ENCODE results near the gene TRPM2.

The TRPM2 gene

DNA sequence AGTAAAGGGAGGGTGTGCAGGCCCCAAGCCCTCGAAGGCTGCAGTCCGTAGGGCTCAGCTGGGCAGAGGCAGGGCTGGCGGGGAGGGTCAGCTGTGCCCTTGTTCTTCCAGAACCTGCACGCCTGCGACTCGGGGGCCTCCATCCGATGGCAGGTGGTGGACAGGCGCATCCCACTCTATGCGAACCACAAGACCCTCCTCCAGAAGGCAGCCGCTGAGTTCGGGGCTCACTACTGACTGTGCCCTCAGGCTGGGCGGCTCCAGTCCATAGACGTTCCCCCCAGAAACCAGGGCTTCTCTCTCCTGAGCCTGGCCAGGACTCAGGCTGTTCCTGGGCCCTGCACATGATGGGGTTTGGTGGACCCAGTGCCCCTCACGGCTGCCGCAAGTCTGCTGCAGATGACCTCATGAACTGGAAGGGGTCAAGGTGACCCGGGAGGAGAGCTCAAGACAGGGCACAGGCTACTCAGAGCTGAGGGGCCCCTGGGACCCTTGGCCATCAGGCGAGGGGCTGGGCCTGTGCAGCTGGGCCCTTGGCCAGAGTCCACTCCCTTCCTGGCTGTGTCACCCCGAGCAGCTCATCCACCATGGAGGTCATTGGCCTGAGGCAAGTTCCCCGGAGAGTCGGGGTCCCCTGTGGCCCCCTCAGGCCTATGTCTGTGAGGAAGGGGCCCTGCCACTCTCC, 88.3 kb downstream of the TRPM2 start:
- Mint-ChIP-seq H3K27me3 (no peaks in the 10 kb centered on the region), H3K27ac (no peak overlapping the region), H3K4me1 (ENCODE audit: low read depth) (no peaks in the 10 kb centered on the region), H3K4me3 (no peak overlapping the region), H3K9me3 (no peaks in the 10 kb centered on the region), H3K36me3 (ENCODE audit: low read depth) (peaks cover 35% of the 10 kb centered on the region)
- no peak for DNase-seq

DNA sequence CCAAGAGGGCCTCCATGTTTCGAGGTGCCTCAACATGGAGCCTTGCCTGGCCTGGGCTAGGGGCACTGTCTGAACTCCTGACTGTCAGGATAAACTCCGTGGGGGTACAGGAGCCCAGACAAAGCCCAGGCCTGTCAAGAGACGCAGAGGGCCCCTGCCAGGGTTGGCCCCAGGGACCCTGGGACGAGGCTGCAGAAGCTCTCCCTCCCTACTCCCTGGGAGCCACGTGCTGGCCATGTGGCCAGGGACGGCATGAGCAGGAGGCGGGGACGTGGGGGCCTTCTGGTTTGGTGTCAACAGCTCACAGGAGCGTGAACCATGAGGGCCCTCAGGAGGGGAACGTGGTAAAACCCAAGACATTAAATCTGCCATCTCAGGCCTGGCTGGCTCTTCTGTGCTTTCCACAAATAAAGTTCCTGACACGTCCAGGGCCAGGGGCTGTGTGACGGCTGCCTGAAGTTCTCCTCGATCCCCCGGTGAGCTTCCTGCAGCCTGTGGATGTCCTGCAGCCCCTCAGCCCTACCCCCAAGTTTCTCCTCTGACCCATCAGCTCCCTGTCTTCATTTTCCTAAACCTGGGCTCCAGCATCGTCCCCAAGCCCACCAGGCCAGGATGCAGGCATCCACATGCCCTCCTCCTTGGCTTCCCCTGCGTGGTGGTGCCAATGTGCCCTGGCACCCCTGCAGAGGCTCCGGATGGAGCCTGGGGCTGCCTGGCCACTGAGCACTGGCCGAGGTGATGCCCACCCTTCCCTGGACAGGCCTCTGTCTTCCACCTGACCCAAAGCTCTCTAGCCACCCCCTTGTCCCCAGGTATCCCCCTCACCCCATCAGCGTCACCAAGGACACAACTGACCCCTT, 89.1 kb downstream of the TRPM2 start:
- no peaks in the 10 kb centered on the region for H3K27me3 Mint-ChIP-seq
- no peaks in the 10 kb centered on the region for H3K9me3 Mint-ChIP-seq
- H3K4me1 Mint-ChIP-seq (ENCODE audit: low read depth): no peaks in the 10 kb centered on the region
- DNase-seq: no peak
- no peak overlapping the region for H3K27ac Mint-ChIP-seq
- no peak overlapping the region for H3K4me3 Mint-ChIP-seq
- peaks cover 31% of the 10 kb centered on the region for H3K36me3 Mint-ChIP-seq (ENCODE audit: low read depth)

DNA sequence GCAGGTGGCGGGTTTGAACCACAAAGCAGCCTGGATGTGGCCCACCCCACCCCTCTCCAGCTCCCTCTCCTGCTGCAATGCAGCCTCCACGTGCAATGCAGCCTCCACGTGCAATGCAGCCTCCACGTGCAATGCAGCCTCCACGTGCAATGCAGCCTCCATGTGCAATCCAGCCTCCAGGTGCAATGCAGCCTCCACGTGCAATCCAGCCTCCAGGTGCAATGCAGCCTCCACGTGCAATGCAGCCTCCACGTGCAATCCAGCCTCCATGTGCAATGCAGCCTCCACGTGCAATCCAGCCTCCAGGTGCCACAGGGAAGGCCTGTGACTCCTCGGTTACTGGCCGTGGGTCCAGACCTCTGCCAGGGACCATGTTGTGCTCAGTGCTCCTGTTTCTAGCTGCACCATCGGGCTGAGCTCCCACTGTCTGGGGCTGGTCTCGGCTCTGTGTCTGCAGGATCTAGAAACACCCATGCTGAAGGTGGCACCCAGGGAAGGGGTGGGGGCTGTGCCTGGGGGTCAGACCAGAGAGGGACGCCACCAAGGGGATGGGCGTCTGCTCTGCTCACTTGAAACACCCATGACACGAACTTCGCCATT, 90.0 kb downstream of the TRPM2 start:
- no peaks in the 10 kb centered on the region for H3K9me3 Mint-ChIP-seq
- H3K4me1 Mint-ChIP-seq (ENCODE audit: low read depth): no peaks in the 10 kb centered on the region
- H3K36me3 Mint-ChIP-seq (ENCODE audit: low read depth): peaks cover 28% of the 10 kb centered on the region
- no peaks in the 10 kb centered on the region for H3K27me3 Mint-ChIP-seq
- no peak overlapping the region for H3K4me3 Mint-ChIP-seq
- H3K27ac Mint-ChIP-seq: no peak overlapping the region
- DNase-seq: no peak

DNA sequence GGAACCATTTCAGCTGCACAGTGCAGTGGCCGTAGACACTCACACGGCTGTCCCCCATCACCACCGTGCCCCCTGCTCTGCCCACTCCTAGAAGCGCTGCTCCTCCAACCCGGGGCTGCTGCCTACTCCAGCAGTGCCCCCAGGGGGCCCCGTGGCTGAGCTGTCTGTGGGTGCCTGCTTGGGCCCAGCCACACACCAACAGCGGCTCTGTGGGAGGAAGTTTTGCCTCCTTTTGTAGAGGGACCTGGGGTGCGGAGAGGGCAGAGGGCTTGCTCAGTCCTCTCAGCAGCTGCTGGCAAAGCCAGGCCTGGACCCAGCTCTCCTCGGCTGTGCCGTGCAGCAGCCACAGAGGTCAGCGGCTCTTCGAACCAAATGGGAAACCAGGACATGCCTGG, 90.5 kb downstream of the TRPM2 start:
- H3K4me3 Mint-ChIP-seq: no peak overlapping the region
- DNase-seq: no peak
- no peaks in the 10 kb centered on the region for H3K27me3 Mint-ChIP-seq
- no peaks in the 10 kb centered on the region for H3K4me1 Mint-ChIP-seq (ENCODE audit: low read depth)
- H3K36me3 Mint-ChIP-seq (ENCODE audit: low read depth): peaks cover 28% of the 10 kb centered on the region
- no peaks in the 10 kb centered on the region for H3K9me3 Mint-ChIP-seq
- no peak overlapping the region for H3K27ac Mint-ChIP-seq

DNA sequence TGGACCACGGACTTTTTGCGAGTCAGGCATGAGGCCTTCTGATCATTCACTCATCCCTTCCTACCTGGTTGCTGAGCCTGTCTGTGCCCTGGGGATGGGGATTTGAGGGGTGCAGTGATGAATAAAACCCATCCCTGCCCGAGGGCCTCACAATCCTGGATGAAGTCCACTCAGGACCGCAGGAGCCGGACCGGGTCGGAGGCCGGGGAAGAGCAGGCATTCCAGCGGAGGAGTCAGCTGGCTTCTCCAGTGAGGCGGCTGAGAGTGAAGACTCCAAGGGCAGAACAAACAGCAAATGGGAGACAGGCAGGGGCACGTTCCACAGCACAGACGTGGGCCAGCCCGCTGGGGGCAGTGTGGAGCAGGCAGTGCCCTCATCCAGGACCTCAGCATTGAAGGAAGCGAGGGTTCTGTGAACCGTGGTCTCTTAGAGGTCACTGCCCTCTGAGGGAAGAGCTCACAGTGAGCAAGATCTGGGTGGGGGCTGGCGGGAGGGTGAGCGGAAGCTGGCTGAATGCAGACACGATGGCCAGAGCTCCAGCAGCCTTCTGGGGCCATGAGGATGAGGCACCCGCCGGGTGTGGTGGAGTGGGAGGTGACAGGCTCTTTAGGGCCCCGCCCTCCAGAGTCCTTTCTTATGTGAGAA, 91.0 kb downstream of the TRPM2 start:
- no peaks in the 10 kb centered on the region for H3K9me3 Mint-ChIP-seq
- no peak for DNase-seq
- no peak overlapping the region for H3K4me3 Mint-ChIP-seq
- no peaks in the 10 kb centered on the region for H3K27me3 Mint-ChIP-seq
- H3K27ac Mint-ChIP-seq: no peak overlapping the region
- peaks cover 26% of the 10 kb centered on the region for H3K36me3 Mint-ChIP-seq (ENCODE audit: low read depth)
- no peaks in the 10 kb centered on the region for H3K4me1 Mint-ChIP-seq (ENCODE audit: low read depth)

DNA sequence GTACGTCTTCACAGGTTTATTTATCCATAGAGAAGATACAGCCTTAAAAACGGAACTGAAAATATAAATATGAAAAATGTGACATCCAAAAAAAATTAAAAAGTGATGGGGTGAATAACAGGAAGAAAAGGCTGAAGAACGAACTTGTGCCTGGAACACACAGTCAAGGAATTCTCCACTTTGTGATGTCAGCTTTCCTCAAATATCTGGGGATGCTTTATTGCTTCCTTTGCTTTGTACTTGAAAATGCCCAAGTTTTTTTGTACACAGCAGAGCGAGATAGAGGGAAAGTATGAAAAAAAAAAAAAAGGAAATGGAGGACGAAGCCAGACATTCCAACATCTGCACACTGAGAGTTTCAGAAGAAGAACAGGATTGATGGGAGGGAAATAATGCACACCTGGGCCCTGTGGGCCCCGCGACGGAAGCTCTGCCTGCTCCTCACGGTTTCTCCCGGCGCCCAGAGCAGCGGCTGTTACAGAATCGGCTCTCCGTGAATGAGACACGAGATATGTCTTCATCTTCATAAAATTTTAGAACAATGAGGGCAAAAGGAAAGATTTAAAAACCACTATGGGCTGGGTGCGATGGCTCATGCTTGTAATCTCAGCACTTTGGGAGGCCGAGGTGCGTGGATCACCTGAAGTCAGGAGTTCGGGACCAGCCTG, 91.9 kb downstream of the TRPM2 start:
- Mint-ChIP-seq H3K9me3 (no peaks in the 10 kb centered on the region), H3K27ac (no peak overlapping the region), H3K36me3 (ENCODE audit: low read depth) (peaks cover 22% of the 10 kb centered on the region), H3K4me3 (no peak overlapping the region), H3K4me1 (ENCODE audit: low read depth) (no peaks in the 10 kb centered on the region), H3K27me3 (no peaks in the 10 kb centered on the region)
- DNase-seq: no peak

DNA sequence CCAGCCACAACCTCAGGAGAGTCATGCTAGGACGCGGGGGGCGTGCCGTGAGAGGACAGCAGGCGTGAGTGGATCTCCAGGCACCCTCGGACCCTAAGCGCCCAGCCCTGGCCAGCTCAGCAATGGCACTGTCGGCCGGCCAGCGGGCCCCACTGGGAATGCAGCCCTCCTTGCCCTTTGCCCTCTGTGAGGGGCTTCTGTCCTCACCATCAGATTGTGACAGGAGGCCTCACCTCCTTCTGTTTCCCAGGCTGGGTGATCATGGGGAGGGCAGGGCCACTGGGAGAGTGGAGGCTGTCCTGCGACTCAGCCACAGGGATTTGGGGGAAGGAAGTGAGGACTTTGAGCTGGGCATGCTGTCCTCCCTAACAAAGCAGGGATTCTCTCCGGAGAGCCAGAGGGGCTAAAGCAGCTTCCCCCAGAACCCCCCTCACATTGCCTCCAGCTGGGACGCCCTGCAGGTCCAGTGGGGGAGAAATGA, 95.3 kb downstream of the TRPM2 start:
- H3K4me3 Mint-ChIP-seq: no peak overlapping the region
- no peaks in the 10 kb centered on the region for H3K9me3 Mint-ChIP-seq
- peaks cover 4% of the 10 kb centered on the region for H3K27me3 Mint-ChIP-seq
- no peaks in the 10 kb centered on the region for H3K36me3 Mint-ChIP-seq (ENCODE audit: low read depth)
- H3K4me1 Mint-ChIP-seq (ENCODE audit: low read depth): no peaks in the 10 kb centered on the region
- H3K27ac Mint-ChIP-seq: no peak overlapping the region
- DNase-seq: no peak

DNA sequence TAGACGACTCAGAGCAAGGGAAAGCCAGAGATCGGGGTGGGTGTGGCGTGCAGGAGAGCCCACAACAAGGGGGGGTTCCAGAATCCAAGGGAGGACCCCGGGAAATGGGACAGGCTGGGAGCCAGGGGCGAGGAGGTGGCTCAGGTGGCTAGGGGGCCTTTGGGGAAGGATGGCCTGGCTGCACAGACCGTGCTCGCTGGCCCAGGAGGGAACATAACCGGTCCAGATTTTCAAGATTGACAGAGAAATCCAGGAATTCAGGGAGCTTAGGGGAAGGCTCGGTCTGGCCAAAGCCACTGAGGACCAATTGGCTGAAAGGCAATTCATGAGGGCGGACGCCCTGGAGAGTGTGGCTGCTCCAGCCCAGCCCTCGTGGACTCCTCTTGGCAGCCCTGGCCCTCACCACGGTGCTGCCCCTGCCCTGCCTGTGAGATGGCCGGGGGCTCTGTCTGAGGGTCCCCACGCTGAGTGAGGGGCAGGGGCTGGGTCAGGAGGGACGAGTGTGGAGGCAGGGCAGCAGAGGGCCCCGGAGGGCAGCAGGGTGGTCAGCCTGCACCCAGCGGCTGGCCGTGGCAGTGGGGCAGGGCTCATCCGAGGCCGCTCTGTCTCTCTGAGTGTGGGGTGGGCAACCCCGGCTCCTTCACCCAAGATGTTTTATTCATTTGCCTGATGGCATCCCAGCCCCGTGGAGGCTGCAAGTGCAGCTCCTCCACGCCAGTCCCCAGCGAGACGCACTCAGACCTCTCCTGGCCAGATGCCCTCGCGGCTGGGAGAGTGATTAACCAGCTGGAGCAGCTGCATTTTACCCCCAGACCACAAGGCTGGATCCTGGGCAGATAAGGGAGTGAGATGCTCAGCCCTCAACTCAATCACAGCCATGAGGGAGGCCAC, 96.3 kb downstream of the TRPM2 start:
- Mint-ChIP-seq H3K27ac (no peak overlapping the region), H3K4me3 (no peak overlapping the region), H3K36me3 (ENCODE audit: low read depth) (no peaks in the 10 kb centered on the region), H3K9me3 (peaks cover 3% of the 10 kb centered on the region), H3K4me1 (ENCODE audit: low read depth) (peaks cover 2% of the 10 kb centered on the region), H3K27me3 (peaks cover 13% of the 10 kb centered on the region)
- peak; percentile 18 for DNase-seq

DNA sequence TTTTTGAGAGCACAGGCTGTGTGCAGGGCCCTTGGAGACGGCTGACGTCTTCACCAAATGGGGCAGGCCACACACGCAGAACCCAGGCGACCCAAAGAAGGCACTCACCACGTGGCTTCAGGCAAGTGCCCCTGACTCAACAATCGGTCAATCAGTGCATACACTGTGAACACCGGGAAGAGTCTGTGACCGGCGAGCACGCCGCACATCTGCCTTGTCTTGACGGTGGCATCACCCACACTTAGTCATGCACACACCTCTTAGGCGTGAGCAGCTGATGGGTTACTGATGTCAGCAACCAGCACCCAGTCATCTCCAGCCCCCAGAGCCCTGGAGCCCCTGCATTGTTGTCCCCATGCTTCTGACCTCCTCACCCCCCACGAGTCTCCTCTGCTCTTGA, 97.0 kb downstream of the TRPM2 start:
- Mint-ChIP-seq H3K9me3 (peaks cover 3% of the 10 kb centered on the region), H3K36me3 (ENCODE audit: low read depth) (no peaks in the 10 kb centered on the region), H3K4me1 (ENCODE audit: low read depth) (peaks cover 2% of the 10 kb centered on the region), H3K27me3 (peaks cover 13% of the 10 kb centered on the region), H3K4me3 (no peak overlapping the region), H3K27ac (no peak overlapping the region)
- DNase-seq: peak; percentile 24

DNA sequence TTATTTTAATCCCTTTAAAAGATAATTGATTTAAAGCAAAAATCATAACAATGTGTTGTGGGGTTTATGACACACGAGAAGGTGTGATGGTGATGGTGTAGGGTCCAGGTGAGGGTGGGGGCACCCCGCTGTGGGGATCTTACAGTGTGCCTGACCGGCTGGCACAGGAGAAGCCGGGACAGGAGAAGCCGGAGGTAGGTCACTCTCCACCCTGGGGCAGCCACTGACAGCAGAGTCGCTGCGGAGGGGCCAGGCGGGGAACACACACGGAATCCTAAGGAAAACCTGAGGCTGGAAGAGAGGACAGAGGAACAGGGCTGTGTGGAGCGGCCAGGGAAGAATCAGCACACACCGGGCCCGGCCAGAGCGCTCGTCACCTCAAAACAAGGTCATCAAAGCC, 97.6 kb downstream of the TRPM2 start:
- peaks cover 3% of the 10 kb centered on the region for H3K9me3 Mint-ChIP-seq
- peaks cover 13% of the 10 kb centered on the region for H3K27me3 Mint-ChIP-seq
- no peak overlapping the region for H3K4me3 Mint-ChIP-seq
- peak; percentile 18 for DNase-seq
- H3K27ac Mint-ChIP-seq: no peak overlapping the region
- no peaks in the 10 kb centered on the region for H3K36me3 Mint-ChIP-seq (ENCODE audit: low read depth)
- H3K4me1 Mint-ChIP-seq (ENCODE audit: low read depth): peaks cover 2% of the 10 kb centered on the region

DNA sequence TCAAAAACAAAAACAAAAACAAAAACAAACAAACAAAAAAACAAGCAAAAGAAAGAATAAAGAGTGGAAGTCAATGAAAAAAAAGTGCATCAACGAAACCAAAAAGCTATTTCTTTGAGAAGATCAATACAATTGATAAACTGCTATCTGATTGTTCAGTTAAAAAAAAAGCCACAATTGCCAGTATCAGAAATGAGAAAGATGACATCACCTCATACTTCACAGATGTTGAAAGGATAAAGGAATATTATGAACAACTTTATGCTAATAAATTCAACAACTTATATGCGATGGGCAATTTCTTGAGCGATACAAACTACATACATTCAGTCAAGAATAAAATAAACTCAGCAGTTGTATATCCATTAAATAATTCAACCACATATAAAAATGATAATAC, 99.7 kb downstream of the TRPM2 start:
- peaks cover 4% of the 10 kb centered on the region for H3K4me1 Mint-ChIP-seq (ENCODE audit: low read depth)
- H3K36me3 Mint-ChIP-seq (ENCODE audit: low read depth): no peaks in the 10 kb centered on the region
- H3K9me3 Mint-ChIP-seq: peaks cover 3% of the 10 kb centered on the region
- peaks cover 13% of the 10 kb centered on the region for H3K27me3 Mint-ChIP-seq
- no peak overlapping the region for H3K4me3 Mint-ChIP-seq
- no peak for DNase-seq
- no peak overlapping the region for H3K27ac Mint-ChIP-seq

DNA sequence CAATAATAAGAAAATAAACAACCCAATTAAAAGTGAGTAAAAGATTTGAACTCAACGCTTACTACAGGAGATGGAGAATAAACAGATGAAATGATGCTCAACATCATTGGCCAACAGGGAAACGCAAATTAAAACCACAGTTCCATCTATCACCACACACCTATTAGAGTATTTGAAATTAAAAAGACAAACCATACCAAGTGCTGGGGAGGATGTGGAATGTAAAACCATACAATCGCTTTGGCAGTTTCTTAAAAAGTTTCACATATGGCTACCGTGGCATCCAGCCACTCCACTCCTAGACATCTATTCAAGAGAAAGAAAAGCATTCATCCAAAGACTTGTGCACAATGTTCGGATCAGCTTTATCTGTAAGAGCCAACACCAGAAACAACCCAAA, 100.6 kb downstream of the TRPM2 start:
- H3K36me3 Mint-ChIP-seq (ENCODE audit: low read depth): no peaks in the 10 kb centered on the region
- H3K9me3 Mint-ChIP-seq: peaks cover 3% of the 10 kb centered on the region
- peaks cover 4% of the 10 kb centered on the region for H3K4me1 Mint-ChIP-seq (ENCODE audit: low read depth)
- peaks cover 13% of the 10 kb centered on the region for H3K27me3 Mint-ChIP-seq
- H3K27ac Mint-ChIP-seq: no peak overlapping the region
- DNase-seq: no peak
- peak overlapping the region; percentile 28 for H3K4me3 Mint-ChIP-seq

DNA sequence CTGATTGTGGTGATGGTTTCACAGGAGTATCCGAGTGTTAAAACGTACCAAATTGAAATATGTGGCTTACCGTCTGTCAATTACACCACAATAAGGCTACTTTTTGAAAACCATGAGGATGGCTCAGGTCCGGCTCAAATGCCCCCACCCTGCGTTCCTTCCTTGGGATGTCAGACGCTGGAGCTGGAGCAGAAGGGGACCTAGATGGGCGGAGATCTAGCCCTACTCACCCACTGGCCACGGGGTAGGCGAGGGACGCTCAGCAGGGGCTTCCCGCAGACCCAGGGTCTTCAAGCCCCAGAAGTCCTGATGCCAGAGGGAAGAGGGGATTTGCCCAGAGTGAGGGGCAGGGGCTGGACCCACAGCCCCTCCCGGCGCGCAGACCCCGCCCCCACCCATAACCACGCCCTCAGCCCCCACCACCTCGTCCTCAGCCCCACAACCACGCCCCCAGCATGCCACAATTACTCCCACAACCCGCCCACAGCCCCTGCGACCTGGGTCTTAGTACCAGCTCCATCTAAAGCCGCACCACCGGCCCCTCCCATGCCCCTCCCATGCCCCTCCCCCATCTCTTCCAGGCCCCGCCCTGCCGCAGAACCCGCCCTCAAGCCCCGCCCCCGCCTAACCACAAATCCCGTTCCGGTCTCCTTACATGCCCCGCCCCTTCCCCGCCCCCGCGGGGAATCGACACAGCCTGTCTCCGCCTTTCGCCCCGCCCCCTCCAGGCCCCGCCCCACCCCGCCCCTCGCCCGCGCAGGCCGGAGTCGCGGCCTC, 101.5 kb downstream of the TRPM2 start, which contains the start of gene LRRC3:
Gene LRRC3, plus strand, starts transcription at position 764 of the 777 bp plus-strand sequence. CDS start 1,135 bp downstream, outside the sequence.
- peak; percentile 82 for DNase-seq
- H3K4me1 Mint-ChIP-seq (ENCODE audit: low read depth): peaks cover 4% of the 10 kb centered on the region
- H3K27me3 Mint-ChIP-seq: peaks cover 13% of the 10 kb centered on the region
- H3K27ac Mint-ChIP-seq: no peak within 1 kb of the TSS
- H3K9me3 Mint-ChIP-seq: peaks cover 3% of the 10 kb centered on the region
- H3K36me3 Mint-ChIP-seq (ENCODE audit: low read depth): no peaks in the 10 kb centered on the region
- peak within 1 kb of the TSS; percentile 78 for H3K4me3 Mint-ChIP-seq
